Hepatocyte (in vitro differentiated cells): Measurements from ENCODE around the gene PSME1. TPM values are rescaled to one million over a fixed set of nuclear protein-coding genes. Genes with fewer than 3 reads are reported as not detected.

ENCODE experiments used
- DNase-seq: peaks from one replicate; pipeline ENCODE4 v3.0.0-alpha.2; 2016; ENCODE audit warnings: low spot score
- H2AFZ ChIP-seq: fragments of 200-600 bp; sonication (generic); 2 replicates; pipeline ENCODE4 v1.6.0; 2016; ENCODE audit warnings: antibody characterized with exemption, mild to moderate bottlenecking
- H3K27ac ChIP-seq: fragments of 200-600 bp; sonication (generic); 2 replicates; pipeline ENCODE4 v1.5.1; 2016; ENCODE audit warnings: mild to moderate bottlenecking
- H3K27me3 ChIP-seq: fragments of 200-600 bp; sonication (generic); 2 replicates; pipeline ENCODE4 v1.6.1; 2016
- H3K36me3 ChIP-seq: fragments of 200-600 bp; sonication (generic); replicated peaks from 2 replicates; pipeline ENCODE4 v1.5.1; 2016; ENCODE audit warnings: low read depth; ENCODE audit not compliant: insufficient read depth
- H3K4me1 ChIP-seq: fragments of 200-600 bp; sonication (generic); 2 replicates; pipeline ENCODE4 v1.5.1; 2016; ENCODE audit warnings: mild to moderate bottlenecking, moderate library complexity; ENCODE audit not compliant: insufficient read depth
- H3K4me2 ChIP-seq: fragments of 200-600 bp; sonication (generic); 2 replicates; pipeline ENCODE4 v1.6.0; 2016
- H3K4me3 ChIP-seq: fragments of 200-600 bp; sonication (generic); 2 replicates; pipeline ENCODE4 v1.5.1; 2016; ENCODE audit warnings: mild to moderate bottlenecking
- H3K79me2 ChIP-seq: fragments of 200-600 bp; sonication (generic); 2 replicates; pipeline ENCODE4 v1.6.0; 2017; ENCODE audit warnings: mild to moderate bottlenecking
- H3K9me2 ChIP-seq: fragments of 200-600 bp; sonication (generic); replicated peaks from 2 replicates; pipeline ENCODE4 v1.6.0; 2017; ENCODE audit warnings: mild to moderate bottlenecking; ENCODE audit not compliant: insufficient read depth
- H3K9me3 ChIP-seq: fragments of 200-600 bp; sonication (generic); 2 replicates; pipeline ENCODE4 v1.5.1; 2016; ENCODE audit warnings: low read depth, mild to moderate bottlenecking
- H4K20me1 ChIP-seq: fragments of 200-600 bp; sonication (generic); 2 replicates; pipeline ENCODE4 v1.6.0; 2016; ENCODE audit warnings: mild to moderate bottlenecking; ENCODE audit not compliant: insufficient read depth, poor library complexity, severe bottlenecking
- EZH2 ChIP-seq: fragments of 200-600 bp; sonication (generic); IDR thresholded peaks from 2 replicates; pipeline ENCODE4 v1.6.1; 2016; ENCODE audit warnings: antibody characterized with exemption, mild to moderate bottlenecking, borderline replicate concordance
- EZH2phosphoT487 ChIP-seq: fragments of 200-600 bp; sonication (generic); IDR thresholded peaks from one replicate; pipeline ENCODE4 v1.6.1; 2018; ENCODE audit warnings: antibody characterized with exemption, mild to moderate bottlenecking, low read depth, moderate library complexity; ENCODE audit not compliant: unreplicated experiment, severe bottlenecking
- WGBS: methylation state at CpG from one replicate; pipeline ENCODE4 v1.1.6; 2016; ENCODE audit warnings: low lambda C conversion rate; ENCODE audit errors: missing lambda C conversion rate; 5-methylcytosine and 5-hydroxymethylcytosine counted together
- polyA plus RNA-seq: library from polyadenylated mRNA; unstranded; fragments of >200 nt; fragmentation: Nextera tagmentation; extraction: Ambion mirVana; gene quantifications from 2 replicates; pipeline ENCODE4 v1.2.1, GENCODE V29; 2016
- total RNA-seq: library from RNA; depleted of rRNA; stranded (reverse); fragments of >200 nt; gene quantifications from 2 replicates; pipeline ENCODE4 v1.2.3, GENCODE V29; 2014
- TF ChIP-seq, protein P1 (sequence below): fragments of 200-600 bp; sonication (generic); IDR thresholded peaks from 2 replicates; pipeline ENCODE4 v1.5.1; 2016; ENCODE audit warnings: antibody characterized with exemption, mild to moderate bottlenecking; ENCODE audit not compliant: poor library complexity

The PSME1 gene
- total and polyA plus RNA-seq, 2 experiments from 2014 or later, result 123 to 238 TPM

- Histone ChIP-seq H3K36me3 (no peaks in the 10 kb centered on the region), H3K4me3 (no peak overlapping the region), H3K4me2 (no peak overlapping the region), H3K79me2 (peaks cover 3% of the 10 kb centered on the region), H3K9me3 (no peaks in the 10 kb centered on the region), H3K27ac (no peak overlapping the region), H2AFZ (no peak overlapping the region), H3K4me1 (no peaks in the 10 kb centered on the region), H3K9me2 (no peaks in the 10 kb centered on the region), H4K20me1 (no peaks in the 10 kb centered on the region), H3K27me3 (no peaks in the 10 kb centered on the region)
- DNase-seq, result no peak
- TF ChIP-seq EZH2, result no peak
- TF ChIP-seq, protein P1, sequence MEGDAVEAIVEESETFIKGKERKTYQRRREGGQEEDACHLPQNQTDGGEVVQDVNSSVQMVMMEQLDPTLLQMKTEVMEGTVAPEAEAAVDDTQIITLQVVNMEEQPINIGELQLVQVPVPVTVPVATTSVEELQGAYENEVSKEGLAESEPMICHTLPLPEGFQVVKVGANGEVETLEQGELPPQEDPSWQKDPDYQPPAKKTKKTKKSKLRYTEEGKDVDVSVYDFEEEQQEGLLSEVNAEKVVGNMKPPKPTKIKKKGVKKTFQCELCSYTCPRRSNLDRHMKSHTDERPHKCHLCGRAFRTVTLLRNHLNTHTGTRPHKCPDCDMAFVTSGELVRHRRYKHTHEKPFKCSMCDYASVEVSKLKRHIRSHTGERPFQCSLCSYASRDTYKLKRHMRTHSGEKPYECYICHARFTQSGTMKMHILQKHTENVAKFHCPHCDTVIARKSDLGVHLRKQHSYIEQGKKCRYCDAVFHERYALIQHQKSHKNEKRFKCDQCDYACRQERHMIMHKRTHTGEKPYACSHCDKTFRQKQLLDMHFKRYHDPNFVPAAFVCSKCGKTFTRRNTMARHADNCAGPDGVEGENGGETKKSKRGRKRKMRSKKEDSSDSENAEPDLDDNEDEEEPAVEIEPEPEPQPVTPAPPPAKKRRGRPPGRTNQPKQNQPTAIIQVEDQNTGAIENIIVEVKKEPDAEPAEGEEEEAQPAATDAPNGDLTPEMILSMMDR, result no peak
- WGBS, result 34% methylated on average over 5 of the region's 5 CpGs
Observed at GRCh38 chr14:24108336-24108874, 27.6 kb upstream of the PSME1 start.

GRCh38 chr14:24110060-24110459, 25.9 kb upstream of the PSME1 start:
- WGBS, result 90% methylated on average over 9 of the region's 9 CpGs
- Histone ChIP-seq H3K36me3 (no peaks in the 10 kb centered on the region), H3K27ac (no peak overlapping the region), H3K4me2 (no peak overlapping the region), H3K4me1 (no peaks in the 10 kb centered on the region), H4K20me1 (no peaks in the 10 kb centered on the region), H3K4me3 (no peak overlapping the region), H3K79me2 (peaks cover 3% of the 10 kb centered on the region), H3K9me3 (no peaks in the 10 kb centered on the region), H3K27me3 (no peaks in the 10 kb centered on the region), H2AFZ (no peak overlapping the region), H3K9me2 (no peaks in the 10 kb centered on the region)
- DNase-seq, result no peak
- TF ChIP-seq EZH2, result no peak
- no peak for TF ChIP-seq EZH2phosphoT487
- TF ChIP-seq, protein P1, result no peak

- Histone ChIP-seq H3K79me2 (peaks cover 3% of the 10 kb centered on the region), H3K27me3 (no peaks in the 10 kb centered on the region), H3K4me3 (no peak overlapping the region), H3K4me2 (no peak overlapping the region), H2AFZ (no peak overlapping the region), H3K9me3 (no peaks in the 10 kb centered on the region), H4K20me1 (no peaks in the 10 kb centered on the region), H3K36me3 (no peaks in the 10 kb centered on the region), H3K9me2 (no peaks in the 10 kb centered on the region), H3K27ac (no peak overlapping the region), H3K4me1 (no peaks in the 10 kb centered on the region)
- no peak for DNase-seq
- 80% methylated on average over 1 of the region's 1 CpG for WGBS
- TF ChIP-seq EZH2phosphoT487 (no peak), EZH2 (no peak)
- TF ChIP-seq, protein P1, result no peak
Observed at GRCh38 chr14:24110523-24110922, 25.5 kb upstream of the PSME1 start.

DNA sequence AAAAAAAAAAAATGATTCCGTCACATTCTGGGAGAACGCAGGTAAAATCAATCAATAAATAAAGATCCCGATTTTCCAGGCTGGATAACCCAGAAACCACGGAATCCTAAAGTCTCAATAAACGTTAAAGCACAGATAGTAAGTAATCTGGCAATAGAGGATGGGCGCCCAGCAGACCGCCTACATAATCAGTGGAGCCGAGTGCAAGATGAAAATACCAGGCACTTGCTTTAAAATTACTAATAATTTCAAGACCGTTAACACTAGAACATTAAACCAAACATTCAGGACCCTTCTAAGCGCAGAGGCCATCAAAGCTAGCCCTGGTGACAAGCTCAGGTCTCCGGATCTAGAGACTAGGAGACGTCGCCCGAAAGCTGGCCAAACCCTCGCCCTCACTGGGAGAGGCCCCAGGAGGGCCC, 22.6 kb upstream of the PSME1 start:
- 14% methylated on average over 15 of the region's 15 CpGs for WGBS
- H3K36me3 ChIP-seq, result no peaks in the 10 kb centered on the region
- peaks cover 20% of the 10 kb centered on the region for H3K79me2 ChIP-seq
- H3K4me1 ChIP-seq, result peaks cover 9% of the 10 kb centered on the region
- H3K9me3 ChIP-seq, result no peaks in the 10 kb centered on the region
- DNase-seq, result no peak
- H3K9me2 ChIP-seq, result no peaks in the 10 kb centered on the region
- H3K27ac ChIP-seq, result peak overlapping the region; percentile 98
- TF ChIP-seq EZH2, result no peak
- TF ChIP-seq, protein P1, result no peak
- TF ChIP-seq EZH2phosphoT487, result no peak
- peak overlapping the region; percentile 77 for H3K4me2 ChIP-seq
- no peaks in the 10 kb centered on the region for H4K20me1 ChIP-seq
- H3K27me3 ChIP-seq, result no peaks in the 10 kb centered on the region
- peak overlapping the region; percentile 44 for H3K4me3 ChIP-seq
- peak overlapping the region; percentile 63 for H2AFZ ChIP-seq
